Transverse colon (tissue), 4 donors: ENCODE data around the gene ADAMTSL4.

Experiments
- POLR2AphosphoS5 ChIP-seq, 3 donors: sonication (generic); formaldehyde crosslinking; IDR thresholded peaks; one replicate each; pipeline ENCODE4 v1.6.1; 2016; ENCODE audit warnings: antibody characterized with exemption in 3 of 3
- TF ChIP-seq, protein P1 (sequence below), 5 experiments: fragments of 200-600 bp in 3 of 5; fragments of 450-650 bp in 2 of 5; sonication (generic) in 3 of 5; IDR thresholded peaks; 1 replicate in 2 of 5; 2 replicates in 3 of 5; pipeline ENCODE4 v1.5.1; 2016 to 2017; ENCODE audit warnings: antibody characterized with exemption in 5 of 5, inconsistent platforms in 3 of 5, mild to moderate bottlenecking in 2 of 5, moderate library complexity in 1 of 5

DNA sequence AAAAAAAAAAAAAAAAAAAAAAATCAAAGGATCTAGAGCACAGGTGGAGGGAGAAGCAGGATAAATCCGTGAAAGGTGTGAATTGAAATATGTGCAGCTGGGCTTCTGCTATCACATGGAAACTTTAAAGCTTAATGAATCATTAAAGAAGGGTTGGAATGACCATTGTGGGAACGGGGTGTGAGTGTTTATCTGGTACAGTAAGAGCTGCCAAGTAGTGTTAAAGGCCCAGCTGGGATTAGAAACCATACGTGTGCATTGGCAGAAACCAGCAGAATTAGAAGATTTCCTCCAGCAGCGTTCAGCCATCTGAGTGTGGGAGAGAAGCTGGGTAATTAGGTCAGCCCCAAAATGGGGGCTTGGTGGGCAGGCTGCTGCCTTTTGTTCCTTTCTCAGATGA, 20.2 kb upstream of the ADAMTSL4 start:
- TF ChIP-seq, protein P1, sequence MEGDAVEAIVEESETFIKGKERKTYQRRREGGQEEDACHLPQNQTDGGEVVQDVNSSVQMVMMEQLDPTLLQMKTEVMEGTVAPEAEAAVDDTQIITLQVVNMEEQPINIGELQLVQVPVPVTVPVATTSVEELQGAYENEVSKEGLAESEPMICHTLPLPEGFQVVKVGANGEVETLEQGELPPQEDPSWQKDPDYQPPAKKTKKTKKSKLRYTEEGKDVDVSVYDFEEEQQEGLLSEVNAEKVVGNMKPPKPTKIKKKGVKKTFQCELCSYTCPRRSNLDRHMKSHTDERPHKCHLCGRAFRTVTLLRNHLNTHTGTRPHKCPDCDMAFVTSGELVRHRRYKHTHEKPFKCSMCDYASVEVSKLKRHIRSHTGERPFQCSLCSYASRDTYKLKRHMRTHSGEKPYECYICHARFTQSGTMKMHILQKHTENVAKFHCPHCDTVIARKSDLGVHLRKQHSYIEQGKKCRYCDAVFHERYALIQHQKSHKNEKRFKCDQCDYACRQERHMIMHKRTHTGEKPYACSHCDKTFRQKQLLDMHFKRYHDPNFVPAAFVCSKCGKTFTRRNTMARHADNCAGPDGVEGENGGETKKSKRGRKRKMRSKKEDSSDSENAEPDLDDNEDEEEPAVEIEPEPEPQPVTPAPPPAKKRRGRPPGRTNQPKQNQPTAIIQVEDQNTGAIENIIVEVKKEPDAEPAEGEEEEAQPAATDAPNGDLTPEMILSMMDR (IDR thresholded peaks at IDR 0.05) = no peak
- TF ChIP-seq POLR2AphosphoS5 (IDR thresholded peaks at IDR 0.05) = peak; percentile 27 to 46 (median 38)
